Colonic mucosa (tissue), 4 donors: ENCODE measurements around the gene PFKP. TPM values are rescaled to one million over a fixed set of nuclear protein-coding genes. Genes with fewer than 3 reads are reported as not detected.
A peak's percentile ranks its signal among the peaks of the same experiment; 100 is the strongest.

Source experiments
- DNase-seq: peaks from one replicate; pipeline ENCODE4 v3.0.0-alpha.2; 2020
- H3K27ac ChIP-seq: fragments of 200-600 bp; one replicate; pipeline ENCODE4 v1.8.0; 2021
- H3K27me3 ChIP-seq: fragments of 200-600 bp; one replicate; pipeline ENCODE4 v1.8.0; 2021
- H3K36me3 ChIP-seq: fragments of 200-600 bp; one replicate; pipeline ENCODE4 v1.8.0; 2021
- H3K4me1 ChIP-seq: fragments of 200-600 bp; one replicate; pipeline ENCODE4 v1.8.0; 2021; ENCODE audit warnings: mild to moderate bottlenecking
- H3K4me3 ChIP-seq: fragments of 200-600 bp; one replicate; pipeline ENCODE4 v1.8.0; 2021
- H3K9ac ChIP-seq, 2 donors: one replicate each; pipeline ENCODE4 v1.7.0; 2013; ENCODE audit warnings: control low read depth in 2 of 2, low read depth in 2 of 2, low read length in 2 of 2
- H3K9me3 ChIP-seq: fragments of 200-600 bp; one replicate; pipeline ENCODE4 v1.8.0; 2021
- intact Hi-C: fragments of 100-400 bp; cut with DNase I; formaldehyde crosslinking; loops from one replicate; pipeline ENCODE4 v1.14.1; 2022
- total RNA-seq, 2 donors: library from RNA; stranded (reverse); fragmentation: NEBNext Ultra II Directional in 1 of 2; extraction: Animal tissue kit (Norgen Biotek cat#: 25700) in 1 of 2; gene quantifications; one replicate each; pipeline ENCODE4 v1.2.1, GENCODE V29; 2021
- TF ChIP-seq, protein P1 (sequence below): fragments of 200-600 bp; IDR thresholded peaks from one replicate; pipeline ENCODE4 v1.8.0; 2022; ENCODE audit warnings: antibody characterized with exemption, mild to moderate bottlenecking
- donor health status: healthy.
- donor health status: DM: no; HTN: no; CAD: no.
- donor health status: DM: no; HTN: no; CAD: no.

The PFKP gene
- total RNA-seq, 2 donors from 2014 or later, result 134 to 209 TPM

DNA sequence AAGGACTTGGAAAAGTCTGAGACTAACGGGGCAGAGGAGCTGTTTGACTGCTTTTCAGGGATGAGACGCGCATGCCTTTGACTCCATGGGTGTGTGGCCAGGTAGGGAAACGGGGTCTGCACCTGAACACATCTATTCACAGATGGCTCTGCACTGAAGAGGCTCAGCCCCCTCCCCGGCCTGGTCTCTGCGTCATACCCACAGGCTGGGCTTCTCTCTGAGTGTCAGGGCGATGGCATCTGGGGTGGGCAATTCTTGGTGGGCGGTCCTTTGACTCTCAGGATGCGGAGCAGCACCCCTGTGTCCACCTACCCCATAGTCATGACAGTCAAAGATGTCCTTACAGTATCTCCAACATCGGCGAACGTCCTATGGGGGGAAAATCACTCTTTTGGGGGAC lies 23.0 kb downstream of the PFKP start:
- H3K9me3 ChIP-seq, result no peaks in the 10 kb centered on the region
- intact Hi-C loops, result no loop called here
- TF ChIP-seq, protein P1, sequence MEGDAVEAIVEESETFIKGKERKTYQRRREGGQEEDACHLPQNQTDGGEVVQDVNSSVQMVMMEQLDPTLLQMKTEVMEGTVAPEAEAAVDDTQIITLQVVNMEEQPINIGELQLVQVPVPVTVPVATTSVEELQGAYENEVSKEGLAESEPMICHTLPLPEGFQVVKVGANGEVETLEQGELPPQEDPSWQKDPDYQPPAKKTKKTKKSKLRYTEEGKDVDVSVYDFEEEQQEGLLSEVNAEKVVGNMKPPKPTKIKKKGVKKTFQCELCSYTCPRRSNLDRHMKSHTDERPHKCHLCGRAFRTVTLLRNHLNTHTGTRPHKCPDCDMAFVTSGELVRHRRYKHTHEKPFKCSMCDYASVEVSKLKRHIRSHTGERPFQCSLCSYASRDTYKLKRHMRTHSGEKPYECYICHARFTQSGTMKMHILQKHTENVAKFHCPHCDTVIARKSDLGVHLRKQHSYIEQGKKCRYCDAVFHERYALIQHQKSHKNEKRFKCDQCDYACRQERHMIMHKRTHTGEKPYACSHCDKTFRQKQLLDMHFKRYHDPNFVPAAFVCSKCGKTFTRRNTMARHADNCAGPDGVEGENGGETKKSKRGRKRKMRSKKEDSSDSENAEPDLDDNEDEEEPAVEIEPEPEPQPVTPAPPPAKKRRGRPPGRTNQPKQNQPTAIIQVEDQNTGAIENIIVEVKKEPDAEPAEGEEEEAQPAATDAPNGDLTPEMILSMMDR, result no peak
- no peak for DNase-seq
- H3K36me3 ChIP-seq, result no peaks in the 10 kb centered on the region
- no peaks in the 10 kb centered on the region for H3K27me3 ChIP-seq
- H3K4me3 ChIP-seq, result no peak overlapping the region
- peaks cover 8% of the 10 kb centered on the region for H3K4me1 ChIP-seq
- no peak overlapping the region for H3K9ac ChIP-seq
- H3K27ac ChIP-seq, result no peak overlapping the region

DNA sequence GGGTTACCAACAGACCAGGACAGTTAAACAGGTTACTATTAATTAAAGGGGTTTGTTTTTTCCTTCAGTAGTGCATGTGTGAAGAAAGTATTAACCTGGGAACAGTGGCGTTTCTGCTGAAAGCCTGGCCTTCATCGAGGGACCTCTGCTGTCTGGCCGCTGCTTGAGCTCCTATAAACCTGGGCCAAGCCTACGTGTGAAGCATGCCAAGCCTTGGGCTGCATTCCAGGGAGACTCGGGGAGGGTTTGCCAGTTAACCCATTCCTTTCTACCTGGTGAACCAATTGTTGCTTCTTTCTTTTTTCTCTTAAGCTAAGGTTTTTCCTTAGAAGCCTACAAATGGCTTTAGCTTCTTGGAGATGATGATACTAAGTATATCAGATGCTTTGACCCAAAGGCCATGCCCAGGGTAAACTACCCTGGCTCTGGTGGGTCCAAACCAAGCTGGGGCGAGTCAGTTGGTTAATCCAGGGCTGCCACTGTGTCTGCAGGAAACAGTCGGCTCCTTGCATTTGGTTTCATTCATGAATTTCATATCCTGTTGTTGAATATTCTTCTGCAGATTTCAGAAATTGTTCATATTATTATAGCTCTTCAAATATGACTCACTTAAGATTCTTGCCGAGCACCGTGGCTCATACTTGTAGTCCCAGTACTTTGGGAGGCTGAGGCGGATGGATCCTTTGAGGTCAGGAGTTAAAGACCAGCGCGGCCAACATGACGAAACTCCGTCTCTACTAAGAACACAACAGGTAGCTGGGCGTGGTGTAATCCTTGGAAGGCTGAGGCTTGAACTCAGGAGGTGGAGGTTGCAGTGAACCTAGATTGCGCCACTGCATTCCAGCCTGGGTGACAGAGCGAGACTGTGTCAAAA lies 23.8 kb downstream of the PFKP start:
- H3K4me1 ChIP-seq, result peaks cover 12% of the 10 kb centered on the region
- H3K36me3 ChIP-seq, result no peaks in the 10 kb centered on the region
- DNase-seq, result peak; percentile 54
- H3K27me3 ChIP-seq, result no peaks in the 10 kb centered on the region
- no peak overlapping the region for H3K9ac ChIP-seq
- H3K4me3 ChIP-seq, result no peak overlapping the region
- TF ChIP-seq, protein P1, result no peak
- no peak overlapping the region for H3K27ac ChIP-seq
- intact Hi-C loops, result no loop called here
- no peaks in the 10 kb centered on the region for H3K9me3 ChIP-seq

DNA sequence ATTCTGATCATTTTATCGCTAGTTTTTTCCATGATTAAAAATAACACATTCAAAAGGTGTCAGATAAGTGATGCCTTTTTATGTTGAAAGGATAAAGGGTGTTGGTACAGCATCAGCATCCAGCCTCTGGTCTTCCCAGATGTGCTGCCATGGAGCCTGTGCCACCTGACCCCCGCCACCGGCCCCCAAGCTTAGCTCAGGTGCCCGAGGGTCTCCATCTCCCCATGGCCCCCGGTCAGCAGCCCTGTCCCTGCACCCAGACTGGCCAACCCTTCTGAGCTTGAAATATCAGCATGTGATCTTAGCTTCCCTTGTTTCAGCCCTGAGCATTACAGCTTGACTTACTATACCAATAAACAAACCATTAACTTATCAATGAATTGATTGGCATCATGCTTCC lies 24.6 kb downstream of the PFKP start:
- Histone ChIP-seq H3K27me3 (no peaks in the 10 kb centered on the region), H3K9ac (no peak overlapping the region), H3K4me3 (no peak overlapping the region), H3K4me1 (peaks cover 14% of the 10 kb centered on the region), H3K9me3 (no peaks in the 10 kb centered on the region), H3K27ac (no peak overlapping the region), H3K36me3 (no peaks in the 10 kb centered on the region)
- no peak for DNase-seq
- TF ChIP-seq, protein P1, result no peak
- intact Hi-C loops, result no loop called here

DNA sequence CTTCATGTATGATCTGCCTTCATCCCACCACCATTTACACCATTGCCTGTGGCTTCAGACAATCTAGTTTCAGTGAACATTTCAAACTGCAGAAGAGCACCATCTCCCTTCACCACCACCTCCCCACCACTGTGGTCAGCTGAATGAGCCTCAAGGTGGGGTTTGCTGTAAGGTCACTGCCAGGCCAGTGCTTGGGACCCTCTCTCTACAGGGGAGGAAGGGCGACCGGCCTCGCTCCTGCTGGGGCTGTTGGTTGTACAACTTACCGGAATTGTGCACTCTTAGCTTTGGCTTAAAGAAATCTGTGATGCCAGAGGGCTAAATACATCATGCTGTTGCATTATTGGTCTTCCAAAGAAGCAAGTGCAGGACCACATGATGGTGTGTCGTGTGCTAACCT lies 26.6 kb downstream of the PFKP start:
- H3K4me3 ChIP-seq, result no peak overlapping the region
- intact Hi-C loops, result no loop called here
- H3K9ac ChIP-seq, result no peak overlapping the region
- no peaks in the 10 kb centered on the region for H3K9me3 ChIP-seq
- peaks cover 14% of the 10 kb centered on the region for H3K4me1 ChIP-seq
- no peak overlapping the region for H3K27ac ChIP-seq
- TF ChIP-seq, protein P1, result no peak
- no peaks in the 10 kb centered on the region for H3K36me3 ChIP-seq
- DNase-seq, result no peak
- no peaks in the 10 kb centered on the region for H3K27me3 ChIP-seq

DNA sequence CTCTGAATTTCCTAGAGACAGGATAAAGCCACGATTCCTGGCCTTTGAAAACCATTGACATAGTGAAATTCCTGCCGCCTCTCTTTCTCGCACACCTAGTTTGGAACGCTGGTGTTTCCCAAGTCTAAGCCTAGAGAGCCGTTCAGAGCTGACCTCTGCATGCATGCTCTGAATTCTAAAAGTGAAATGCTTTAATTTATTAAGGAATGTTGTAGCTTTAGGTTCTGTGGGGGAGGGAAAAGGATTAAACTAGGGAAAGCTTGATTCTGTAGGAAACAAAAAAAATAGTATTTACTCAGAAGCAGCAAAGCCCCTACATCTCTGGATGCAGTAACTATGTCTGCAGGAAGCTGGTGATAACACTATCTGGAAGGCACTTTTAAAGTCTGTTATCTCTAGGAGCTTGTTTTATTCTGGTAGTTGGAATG lies 27.3 kb downstream of the PFKP start:
- Histone ChIP-seq H3K9ac (no peak overlapping the region), H3K4me3 (no peak overlapping the region), H3K27ac (peak overlapping the region; percentile 42), H3K9me3 (no peaks in the 10 kb centered on the region), H3K27me3 (no peaks in the 10 kb centered on the region), H3K36me3 (no peaks in the 10 kb centered on the region), H3K4me1 (peaks cover 14% of the 10 kb centered on the region)
- no peak for DNase-seq
- TF ChIP-seq, protein P1, result no peak
- intact Hi-C loops, result no loop called here
